OCI-LY7 (cell line): ENCODE results near the gene RFX7.

ENCODE experiments used
- CTCF ChIP-seq: fragments of 200-600 bp; sonication (generic); conservative IDR thresholded peaks from 2 replicates; pipeline ENCODE4 v1.5.1; 2014; ENCODE audit warnings: mild to moderate bottlenecking, antibody characterized with exemption, low read length, moderate library complexity, mixed read lengths
- EZH2phosphoT487 ChIP-seq: fragments of 200-600 bp; sonication (generic); IDR thresholded peaks from 2 replicates; pipeline ENCODE4 v1.6.1; 2018; ENCODE audit warnings: low read depth, borderline replicate concordance, mild to moderate bottlenecking, mixed run types, antibody characterized with exemption, low read length, moderate library complexity, mixed read lengths

GRCh38 chr15:56232058-56232457 is 11.6 kb downstream of the RFX7 start:
- TF ChIP-seq CTCF, result no peak
- TF ChIP-seq EZH2phosphoT487, result no peak
